ENCODE results near the gene OGDH.

- TF ChIP-seq PPARA (CRISPR knock-in tag; IDR thresholded peaks at IDR 0.05; ENCODE audit: borderline replicate concordance) (no peak), ZFP30 (CRISPR knock-in tag; IDR thresholded peaks at IDR 0.05) (no peak), ZC3H10 (CRISPR knock-in tag; IDR thresholded peaks at IDR 0.05) (no peak), RARB (CRISPR knock-in tag; IDR thresholded peaks at IDR 0.05) (no peak), ZFP3 (CRISPR knock-in tag; IDR thresholded peaks at IDR 0.05) (no peak), ZNF70 (CRISPR knock-in tag; IDR thresholded peaks at IDR 0.05) (no peak), BACH2 (CRISPR knock-in tag; IDR thresholded peaks at IDR 0.05; ENCODE audit: borderline replicate concordance) (no peak)
- TF ChIP-seq, protein P1, sequence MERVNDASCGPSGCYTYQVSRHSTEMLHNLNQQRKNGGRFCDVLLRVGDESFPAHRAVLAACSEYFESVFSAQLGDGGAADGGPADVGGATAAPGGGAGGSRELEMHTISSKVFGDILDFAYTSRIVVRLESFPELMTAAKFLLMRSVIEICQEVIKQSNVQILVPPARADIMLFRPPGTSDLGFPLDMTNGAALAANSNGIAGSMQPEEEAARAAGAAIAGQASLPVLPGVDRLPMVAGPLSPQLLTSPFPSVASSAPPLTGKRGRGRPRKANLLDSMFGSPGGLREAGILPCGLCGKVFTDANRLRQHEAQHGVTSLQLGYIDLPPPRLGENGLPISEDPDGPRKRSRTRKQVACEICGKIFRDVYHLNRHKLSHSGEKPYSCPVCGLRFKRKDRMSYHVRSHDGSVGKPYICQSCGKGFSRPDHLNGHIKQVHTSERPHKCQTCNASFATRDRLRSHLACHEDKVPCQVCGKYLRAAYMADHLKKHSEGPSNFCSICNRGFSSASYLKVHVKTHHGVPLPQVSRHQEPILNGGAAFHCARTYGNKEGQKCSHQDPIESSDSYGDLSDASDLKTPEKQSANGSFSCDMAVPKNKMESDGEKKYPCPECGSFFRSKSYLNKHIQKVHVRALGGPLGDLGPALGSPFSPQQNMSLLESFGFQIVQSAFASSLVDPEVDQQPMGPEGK (CRISPR knock-in tag; IDR thresholded peaks at IDR 0.05; ENCODE audit: borderline replicate concordance), result no peak
These were observed 3.4 kb downstream of the OGDH start for GRCh38 chr7:44609829-44610228.
